A673 (cell line): ENCODE measurements around the gene TLDC2. TPM values are rescaled to one million over a fixed set of nuclear protein-coding genes. Genes with fewer than 3 reads are reported as not detected.

ENCODE experiments used
- BruUV-seq: library from RNA; stranded (reverse); fragments of 400-500 nt; replicated peaks from 2 replicates; lab custom pipeline; 2021; lab: Mats Ljungman, UMichigan
- CTCF ChIA-PET: fragments of 300-600 bp; sonication (Branson Sonifier 250); formaldehyde crosslinking; loops from one replicate; lab custom pipeline; 2022; ENCODE audit warnings: antibody characterized with exemption; lab: Charles Lee
- POLR2A ChIA-PET: fragments of 300-600 bp; sonication (Branson Sonifier 250); formaldehyde crosslinking; loops from one replicate; lab custom pipeline; 2022; ENCODE audit warnings: antibody characterized with exemption; ENCODE audit not compliant: low non-redundant PET; lab: Charles Lee
- DNase-seq: peaks from one replicate; pipeline ENCODE4 v3.0.0-alpha.2; 2015; ENCODE audit warnings: low spot score
- H3K27ac ChIP-seq: fragments of 200-600 bp; sonication (generic); 2 replicates; pipeline ENCODE4 v1.5.1; 2016; ENCODE audit warnings: mixed run types, low read depth, mild to moderate bottlenecking, mixed read lengths, antibody characterized with exemption, low read length; ENCODE audit not compliant: poor library complexity, severe bottlenecking
- H3K27me3 ChIP-seq: fragments of 200-600 bp; sonication (generic); replicated peaks from 2 replicates; pipeline ENCODE4 v1.6.1; 2017; ENCODE audit warnings: mixed run types, low read depth, mild to moderate bottlenecking, mixed read lengths, antibody characterized with exemption, low read length; ENCODE audit not compliant: insufficient read depth, poor library complexity
- H3K36me3 ChIP-seq: fragments of 200-600 bp; sonication (generic); 2 replicates; pipeline ENCODE4 v1.6.1; 2016; ENCODE audit warnings: mixed run types, mild to moderate bottlenecking, mixed read lengths, antibody characterized with exemption, low read length; ENCODE audit not compliant: insufficient read depth, poor library complexity, severe bottlenecking
- H3K4me1 ChIP-seq: fragments of 200-600 bp; sonication (generic); 2 replicates; pipeline ENCODE4 v1.6.1; 2017; ENCODE audit warnings: mixed run types, mild to moderate bottlenecking, mixed read lengths, antibody characterized with exemption, low read length; ENCODE audit not compliant: insufficient read depth, poor library complexity, severe bottlenecking
- H3K4me3 ChIP-seq: fragments of 200-600 bp; sonication (generic); 2 replicates; pipeline ENCODE4 v1.5.1; 2016; ENCODE audit warnings: low read depth, mixed run types, mild to moderate bottlenecking, mixed read lengths, low read length; ENCODE audit not compliant: poor library complexity, severe bottlenecking
- H3K9me3 ChIP-seq: fragments of 200-600 bp; sonication (generic); 2 replicates; pipeline ENCODE4 v1.6.1; 2016; ENCODE audit warnings: mixed run types, low read depth, mild to moderate bottlenecking, mixed read lengths, antibody characterized with exemption, low read length; ENCODE audit not compliant: poor library complexity, severe bottlenecking
- CTCF ChIP-seq: fragments of 300-800, 200-600 bp; sonication (generic); conservative IDR thresholded peaks from 2 replicates; pipeline ENCODE4 v1.5.1; 2017; ENCODE audit warnings: low read depth, mild to moderate bottlenecking, antibody characterized with exemption, low read length, moderate library complexity, mixed read lengths
- EZH2 ChIP-seq: fragments of 200-600 bp; sonication (generic); IDR thresholded peaks from 2 replicates; pipeline ENCODE4 v1.6.1; 2017; ENCODE audit warnings: borderline replicate concordance, low read depth, mild to moderate bottlenecking, mixed read lengths, antibody characterized with exemption, low read length; ENCODE audit not compliant: poor library complexity, severe bottlenecking
- intact Hi-C: fragments of 100-400 bp; cut with micrococcal nuclease; formaldehyde crosslinking; loops from one replicate; pipeline ENCODE4 v1.10.0; 2022; ENCODE audit not compliant: unreplicated experiment
- total RNA-seq: library from RNA; stranded (reverse); gene quantifications from 2 replicates; pipeline ENCODE4 v1.2.3, GENCODE V29; 2021

The TLDC2 gene
- total RNA-seq, 1 experiment from 2014 or later, result not detected

- Histone ChIP-seq H3K36me3 (no peaks in the 10 kb centered on the region), H3K27me3 (no peaks in the 10 kb centered on the region), H3K27ac (no peak overlapping the region), H3K9me3 (no peaks in the 10 kb centered on the region), H3K4me1 (no peaks in the 10 kb centered on the region), H3K4me3 (no peak overlapping the region)
- CTCF ChIA-PET, result no interaction called here
- POLR2A ChIA-PET, result no interaction called here
- no TSS peak for BruUV-seq
- TF ChIP-seq EZH2 (no peak), CTCF (no peak)
- intact Hi-C loops, result loop anchor here (10.0 kb wide), 1 partner anchor 667 kb away; no protein-coding TSS in a partner anchor
- DNase-seq, result no peak
Measured at GRCh38 chr20:36881888-36882287, 6.0 kb downstream of the TLDC2 start.

- Histone ChIP-seq H3K27ac (no peak overlapping the region), H3K27me3 (no peaks in the 10 kb centered on the region), H3K9me3 (no peaks in the 10 kb centered on the region), H3K36me3 (no peaks in the 10 kb centered on the region), H3K4me3 (no peak overlapping the region), H3K4me1 (peaks cover 5% of the 10 kb centered on the region)
- no peak for TF ChIP-seq CTCF
- TF ChIP-seq EZH2, result no peak
- BruUV-seq, result no TSS peak
- no peak for DNase-seq
- CTCF ChIA-PET, result no interaction called here
- intact Hi-C loops, result loop anchor here (10.0 kb wide), 1 partner anchor 669 kb away; no protein-coding TSS in a partner anchor
- POLR2A ChIA-PET, result no interaction called here
Measured at GRCh38 chr20:36883977-36884535, 8.1 kb downstream of the TLDC2 start.

GRCh38 chr20:36885356-36885755 lies 9.4 kb downstream of the TLDC2 start:
- BruUV-seq, result no TSS peak
- H3K4me1 ChIP-seq, result peaks cover 5% of the 10 kb centered on the region
- intact Hi-C loops, result loop anchor here (10.0 kb wide), 1 partner anchor 671 kb away; no protein-coding TSS in a partner anchor
- ChIA-PET CTCF (interaction anchor here (0.7 kb wide), 1 partner anchor 162 kb away, joined by 7 read pairs; no protein-coding TSS in a partner anchor), POLR2A (no interaction called here)
- H3K4me3 ChIP-seq, result no peak overlapping the region
- no peak overlapping the region for H3K27ac ChIP-seq
- H3K27me3 ChIP-seq, result no peaks in the 10 kb centered on the region
- no peaks in the 10 kb centered on the region for H3K9me3 ChIP-seq
- TF ChIP-seq CTCF (no peak), EZH2 (no peak)
- DNase-seq, result no peak
- no peaks in the 10 kb centered on the region for H3K36me3 ChIP-seq
